ENCODE measurements around the gene TP53INP2. TPM values are rescaled to one million over a fixed set of nuclear protein-coding genes. Genes with fewer than 3 reads are reported as not detected.

TP53INP2 gene
- total and polyA plus RNA-seq, 2 of the 8 experiments (the other 6 are each of a cell fraction or from before 2014, with no cell fraction given), result 2.4 to 4.8 TPM

- no peak for TF ChIP-seq MAFK (IDR thresholded peaks at IDR 0.05; ENCODE audit: low read depth, low read length)
- no peak for TF ChIP-seq EGR1 (IDR thresholded peaks at IDR 0.05; ENCODE audit: borderline replicate concordance, low read depth, low read length)
- TF ChIP-seq CREB1 (IDR thresholded peaks at IDR 0.05), result peak; percentile 97
- peak; percentile 52 for TF ChIP-seq SAP30 (IDR thresholded peaks at IDR 0.05; ENCODE audit: insufficient read depth, insufficient replicate concordance, low read length)
- peak; percentile 62 for TF ChIP-seq TBP (IDR thresholded peaks at IDR 0.05; ENCODE audit: low read depth, low read length)
- TF ChIP-seq SIX5 (IDR thresholded peaks at IDR 0.05; ENCODE audit: low read depth, low read length), result peak; percentile 85
These were observed 27.3 kb upstream of the TP53INP2 start, which contains the start of gene PIGU (continued) for GRCh38 chr20:34676642-34677373.
